ENCODE results near the gene GDPD3.

The GDPD3 gene

GRCh38 chr16:30147843-30148510 lies 34.6 kb upstream of the GDPD3 start:
- no peak overlapping the region for H3K4me3 ChIP-seq (ENCODE audit: low read length)
- DNase-seq (ENCODE audit: low read depth), result no peak
- no peak for TF ChIP-seq CTCF (conservative IDR thresholded peaks at IDR 0.05; ENCODE audit: low read depth, low read length)

DNA sequence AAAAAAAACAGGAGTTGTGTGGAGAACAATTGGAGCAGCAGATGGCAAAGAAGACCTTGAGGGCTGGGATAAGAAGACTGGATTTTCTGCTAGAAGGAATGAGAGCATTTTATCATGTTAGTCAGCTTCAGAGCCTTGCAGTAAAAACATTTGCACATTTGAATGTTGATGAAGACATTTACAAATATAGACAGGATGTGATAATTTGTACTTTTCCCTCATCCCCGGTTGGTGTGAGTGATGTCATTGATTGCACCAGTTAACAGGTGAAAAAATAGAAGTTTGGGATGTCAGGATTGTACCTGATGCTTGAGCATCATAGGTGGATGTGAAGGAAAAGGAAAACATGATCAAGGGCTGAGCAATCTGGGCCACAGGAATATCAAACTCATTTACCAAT lies 32.3 kb upstream of the GDPD3 start:
- TF ChIP-seq CTCF (conservative IDR thresholded peaks at IDR 0.05; ENCODE audit: low read depth, low read length), result no peak
- DNase-seq (ENCODE audit: low read depth), result no peak
- H3K4me3 ChIP-seq (ENCODE audit: low read length), result no peak overlapping the region

DNA sequence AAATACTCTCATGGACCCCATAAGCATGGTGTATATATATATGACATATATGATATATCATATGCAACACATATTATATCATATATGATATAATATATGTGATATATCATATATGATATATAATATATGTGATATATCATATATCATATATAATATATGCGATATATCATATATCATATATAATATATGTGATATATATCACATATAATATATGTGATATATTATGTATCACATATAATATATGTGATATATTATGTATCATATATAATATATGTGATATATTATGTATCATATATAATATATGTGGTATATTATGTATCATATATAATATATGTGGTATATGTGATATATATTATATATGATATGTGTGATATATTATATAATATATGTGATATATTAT lies 31.6 kb upstream of the GDPD3 start:
- TF ChIP-seq CTCF (conservative IDR thresholded peaks at IDR 0.05; ENCODE audit: low read depth, low read length), result no peak
- H3K4me3 ChIP-seq (ENCODE audit: low read length), result no peak overlapping the region
- DNase-seq (ENCODE audit: low read depth), result no peak

- H3K4me3 ChIP-seq (ENCODE audit: low read length), result no peak overlapping the region
- no peak for DNase-seq (ENCODE audit: low read depth)
- no peak for TF ChIP-seq CTCF (conservative IDR thresholded peaks at IDR 0.05; ENCODE audit: low read depth, low read length)
These were observed 30.7 kb upstream of the GDPD3 start for GRCh38 chr16:30144017-30144416.

DNA sequence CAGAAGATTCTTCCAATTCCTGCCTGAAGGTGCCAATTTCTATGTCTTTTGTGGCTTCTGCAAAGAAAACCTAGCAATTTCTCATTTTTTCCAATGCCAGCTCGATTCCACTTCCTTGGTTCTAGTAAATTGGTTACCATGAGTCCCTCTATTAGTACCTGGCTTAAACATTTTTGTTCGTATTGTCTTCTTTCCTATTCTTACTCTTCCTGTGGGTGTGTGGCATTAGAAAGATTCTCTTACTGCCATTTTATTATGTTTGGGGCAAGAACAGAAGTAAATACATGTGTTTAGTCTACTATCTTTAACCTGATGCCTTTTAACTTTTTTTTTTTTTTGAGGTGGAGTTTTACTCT lies 30.0 kb upstream of the GDPD3 start:
- no peak for DNase-seq (ENCODE audit: low read depth)
- TF ChIP-seq CTCF (conservative IDR thresholded peaks at IDR 0.05; ENCODE audit: low read depth, low read length), result no peak

DNA sequence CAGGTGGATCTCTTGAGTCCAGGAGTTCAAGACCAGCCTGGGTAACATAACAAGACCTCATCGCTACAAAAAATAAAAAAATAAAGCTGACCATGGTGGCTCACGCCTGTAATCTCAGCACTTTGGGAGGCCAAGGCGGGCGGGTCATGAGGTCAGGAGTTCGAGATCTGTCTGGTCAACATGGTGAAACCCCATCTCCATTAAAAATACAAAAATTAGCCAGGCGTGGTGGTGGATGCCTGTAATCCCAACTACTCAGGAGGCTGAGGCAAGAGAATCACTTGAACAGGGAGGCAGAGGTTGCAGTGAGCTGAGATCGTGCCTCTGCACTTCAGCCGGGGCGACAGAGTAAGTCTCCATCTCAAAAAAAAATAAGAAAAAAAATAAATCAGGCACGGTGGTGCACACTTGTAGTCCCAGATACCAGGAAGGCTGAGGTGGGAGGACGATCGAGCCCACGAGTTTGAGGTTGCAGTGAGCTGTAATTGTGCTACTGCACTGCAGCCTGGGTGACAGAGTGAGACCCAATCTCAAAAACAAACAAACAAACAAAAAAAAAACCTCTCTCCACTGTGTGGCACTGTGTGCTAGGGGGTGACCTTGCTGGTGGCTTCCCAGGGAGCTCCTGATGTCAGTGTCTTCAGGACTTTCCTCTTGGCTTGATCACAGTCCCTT lies 29.5 kb upstream of the GDPD3 start:
- H3K4me3 ChIP-seq (ENCODE audit: low read length), result no peak overlapping the region
- DNase-seq (ENCODE audit: low read depth), result no peak
- no peak for TF ChIP-seq CTCF (conservative IDR thresholded peaks at IDR 0.05; ENCODE audit: low read depth, low read length)

More for the DNA sequence above, 30.0 kb upstream of the GDPD3 start:
- H3K4me3 ChIP-seq (ENCODE audit: low read length), result no peak overlapping the region

- no peak overlapping the region for H3K4me3 ChIP-seq (ENCODE audit: low read length)
- no peak for DNase-seq (ENCODE audit: low read depth)
- TF ChIP-seq CTCF (conservative IDR thresholded peaks at IDR 0.05; ENCODE audit: low read depth, low read length), result no peak
These were observed 28.4 kb upstream of the GDPD3 start for GRCh38 chr16:30141750-30142149.

Measured in retinal pigment epithelial cell (primary cell).